SU-DHL-6 (cell line): ENCODE results near the gene HOXB7.

Experiments used
- EZH2phosphoT487 ChIP-seq: fragments of 200-600 bp; sonication (generic), shearing (Covaris generic); conservative IDR thresholded peaks from 2 replicates; pipeline ENCODE4 v1.6.1; 2018; ENCODE audit warnings: mild to moderate bottlenecking, antibody characterized with exemption, low read length, moderate library complexity, mixed read lengths
- TF ChIP-seq, protein P1 (sequence below): fragments of 200-600 bp; sonication (generic); IDR thresholded peaks from one replicate; pipeline ENCODE4 v1.5.1; 2017; ENCODE audit warnings: antibody characterized with exemption, mild to moderate bottlenecking, low read length, moderate library complexity; ENCODE audit not compliant: insufficient read depth, poor library complexity, severe bottlenecking

DNA sequence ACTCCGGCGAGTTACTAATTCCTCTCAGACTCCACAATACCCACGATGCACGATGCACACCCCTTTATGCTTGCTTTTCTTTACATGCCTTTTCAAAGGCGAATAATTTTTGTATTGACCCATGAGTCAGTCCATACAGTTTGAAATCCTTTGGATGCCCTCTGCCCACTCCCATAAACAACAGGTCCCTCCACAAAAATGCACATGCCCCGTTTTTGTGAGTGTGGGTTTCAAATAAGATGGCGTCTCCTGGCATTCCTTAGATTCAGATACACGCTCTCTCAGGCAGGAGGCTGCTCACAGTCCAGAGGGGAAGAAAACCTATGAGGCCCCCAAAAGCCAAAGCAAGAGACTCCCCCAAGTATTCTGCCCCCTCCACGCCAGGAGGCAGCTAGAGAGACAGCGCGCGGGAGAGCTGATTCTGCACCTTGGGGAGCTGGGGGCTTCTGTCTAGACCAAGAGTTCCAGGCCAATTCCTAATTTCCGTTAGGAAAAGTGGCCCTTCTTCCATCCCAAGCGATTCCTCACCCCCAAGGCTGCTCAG, 34.9 kb upstream of the HOXB7 start:
- TF ChIP-seq, protein P1, sequence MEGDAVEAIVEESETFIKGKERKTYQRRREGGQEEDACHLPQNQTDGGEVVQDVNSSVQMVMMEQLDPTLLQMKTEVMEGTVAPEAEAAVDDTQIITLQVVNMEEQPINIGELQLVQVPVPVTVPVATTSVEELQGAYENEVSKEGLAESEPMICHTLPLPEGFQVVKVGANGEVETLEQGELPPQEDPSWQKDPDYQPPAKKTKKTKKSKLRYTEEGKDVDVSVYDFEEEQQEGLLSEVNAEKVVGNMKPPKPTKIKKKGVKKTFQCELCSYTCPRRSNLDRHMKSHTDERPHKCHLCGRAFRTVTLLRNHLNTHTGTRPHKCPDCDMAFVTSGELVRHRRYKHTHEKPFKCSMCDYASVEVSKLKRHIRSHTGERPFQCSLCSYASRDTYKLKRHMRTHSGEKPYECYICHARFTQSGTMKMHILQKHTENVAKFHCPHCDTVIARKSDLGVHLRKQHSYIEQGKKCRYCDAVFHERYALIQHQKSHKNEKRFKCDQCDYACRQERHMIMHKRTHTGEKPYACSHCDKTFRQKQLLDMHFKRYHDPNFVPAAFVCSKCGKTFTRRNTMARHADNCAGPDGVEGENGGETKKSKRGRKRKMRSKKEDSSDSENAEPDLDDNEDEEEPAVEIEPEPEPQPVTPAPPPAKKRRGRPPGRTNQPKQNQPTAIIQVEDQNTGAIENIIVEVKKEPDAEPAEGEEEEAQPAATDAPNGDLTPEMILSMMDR = no peak
- no peak for TF ChIP-seq EZH2phosphoT487
